ENCODE results near the gene TRPV4.

GRCh38 chr12:109814600-109815150 is 18.5 kb downstream of the TRPV4 start:
- TF ChIP-seq CTCF (IDR thresholded peaks at IDR 0.05; ENCODE audit: poor library complexity) = no peak
- no peak for TF ChIP-seq EZH2 (IDR thresholded peaks at IDR 0.05; ENCODE audit: borderline replicate concordance)

Measured in hepatocyte (in vitro differentiated cells).